Right lobe of liver (tissue), 4 donors: ENCODE measurements around the gene TMED7.

Experiments
- POLR2A ChIP-seq: fragments of 450-650 bp; IDR thresholded peaks from one replicate; pipeline ENCODE4 v1.6.1; 2017; ENCODE audit warnings: antibody characterized with exemption, mild to moderate bottlenecking
- TF ChIP-seq, protein P1 (sequence below), 4 donors: fragments of 200-600 bp in 3 of 4; fragments of 450-650 bp in 1 of 4; IDR thresholded peaks; one replicate each; pipeline versions ENCODE4 v1.5.1 to v1.8.0; 2016 to 2022; ENCODE audit warnings: antibody characterized with exemption in 4 of 4, mild to moderate bottlenecking in 2 of 4
- donor health status: DM: no; HTN: no; CAD: no.
- donor health status: DM: no; HTN: no; CAD: no.
- donor health status: DM: no; HTN: yes; CAD: no.

GRCh38 chr5:115634343-115635132 lies 8.7 kb upstream of the TMED7 start:
- TF ChIP-seq, protein P1, sequence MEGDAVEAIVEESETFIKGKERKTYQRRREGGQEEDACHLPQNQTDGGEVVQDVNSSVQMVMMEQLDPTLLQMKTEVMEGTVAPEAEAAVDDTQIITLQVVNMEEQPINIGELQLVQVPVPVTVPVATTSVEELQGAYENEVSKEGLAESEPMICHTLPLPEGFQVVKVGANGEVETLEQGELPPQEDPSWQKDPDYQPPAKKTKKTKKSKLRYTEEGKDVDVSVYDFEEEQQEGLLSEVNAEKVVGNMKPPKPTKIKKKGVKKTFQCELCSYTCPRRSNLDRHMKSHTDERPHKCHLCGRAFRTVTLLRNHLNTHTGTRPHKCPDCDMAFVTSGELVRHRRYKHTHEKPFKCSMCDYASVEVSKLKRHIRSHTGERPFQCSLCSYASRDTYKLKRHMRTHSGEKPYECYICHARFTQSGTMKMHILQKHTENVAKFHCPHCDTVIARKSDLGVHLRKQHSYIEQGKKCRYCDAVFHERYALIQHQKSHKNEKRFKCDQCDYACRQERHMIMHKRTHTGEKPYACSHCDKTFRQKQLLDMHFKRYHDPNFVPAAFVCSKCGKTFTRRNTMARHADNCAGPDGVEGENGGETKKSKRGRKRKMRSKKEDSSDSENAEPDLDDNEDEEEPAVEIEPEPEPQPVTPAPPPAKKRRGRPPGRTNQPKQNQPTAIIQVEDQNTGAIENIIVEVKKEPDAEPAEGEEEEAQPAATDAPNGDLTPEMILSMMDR (IDR thresholded peaks at IDR 0.05) = peak; percentile 91 to 96 (median 94)
- TF ChIP-seq POLR2A = no peak
